ENCODE results near the gene VPS41.

DNA sequence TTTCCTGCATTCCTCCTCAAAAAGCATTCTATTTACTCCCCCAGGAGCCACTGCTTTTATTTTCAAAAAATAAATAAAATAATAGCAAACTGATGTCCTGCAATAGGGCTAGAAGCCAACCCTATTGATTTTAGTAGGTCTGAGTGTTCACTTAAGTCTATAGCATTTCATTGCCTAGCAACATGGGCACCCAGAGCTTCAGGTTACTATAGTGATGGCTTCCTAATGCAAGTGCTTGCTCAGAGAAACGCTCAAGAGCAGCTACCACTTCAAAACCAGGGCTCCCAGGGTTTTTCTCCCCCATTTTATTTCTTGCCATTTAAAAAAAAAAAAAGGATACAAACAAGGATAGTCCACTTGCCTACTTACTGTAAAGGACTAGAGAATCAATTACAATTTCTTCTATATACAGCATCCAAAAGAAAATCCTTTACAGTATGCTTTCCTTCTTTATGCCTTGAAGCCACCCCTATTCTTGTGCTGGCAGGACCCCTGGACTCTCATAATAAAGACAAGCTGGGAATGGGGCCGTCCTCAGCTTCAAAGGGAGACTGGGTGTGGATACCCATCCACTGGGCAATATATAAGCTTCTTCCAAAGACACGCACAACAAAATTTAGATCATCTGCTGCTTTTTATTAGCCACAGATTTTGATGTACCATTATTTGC is 133.3 kb downstream of the VPS41 start:
- TF ChIP-seq, protein P1, sequence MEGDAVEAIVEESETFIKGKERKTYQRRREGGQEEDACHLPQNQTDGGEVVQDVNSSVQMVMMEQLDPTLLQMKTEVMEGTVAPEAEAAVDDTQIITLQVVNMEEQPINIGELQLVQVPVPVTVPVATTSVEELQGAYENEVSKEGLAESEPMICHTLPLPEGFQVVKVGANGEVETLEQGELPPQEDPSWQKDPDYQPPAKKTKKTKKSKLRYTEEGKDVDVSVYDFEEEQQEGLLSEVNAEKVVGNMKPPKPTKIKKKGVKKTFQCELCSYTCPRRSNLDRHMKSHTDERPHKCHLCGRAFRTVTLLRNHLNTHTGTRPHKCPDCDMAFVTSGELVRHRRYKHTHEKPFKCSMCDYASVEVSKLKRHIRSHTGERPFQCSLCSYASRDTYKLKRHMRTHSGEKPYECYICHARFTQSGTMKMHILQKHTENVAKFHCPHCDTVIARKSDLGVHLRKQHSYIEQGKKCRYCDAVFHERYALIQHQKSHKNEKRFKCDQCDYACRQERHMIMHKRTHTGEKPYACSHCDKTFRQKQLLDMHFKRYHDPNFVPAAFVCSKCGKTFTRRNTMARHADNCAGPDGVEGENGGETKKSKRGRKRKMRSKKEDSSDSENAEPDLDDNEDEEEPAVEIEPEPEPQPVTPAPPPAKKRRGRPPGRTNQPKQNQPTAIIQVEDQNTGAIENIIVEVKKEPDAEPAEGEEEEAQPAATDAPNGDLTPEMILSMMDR (IDR thresholded peaks at IDR 0.05): no peak
- no peak for TF ChIP-seq POLR2A (IDR thresholded peaks at IDR 0.05)
